Measurements from ENCODE around the gene DDX54. TPM values are rescaled to one million over a fixed set of nuclear protein-coding genes. Genes with fewer than 3 reads are reported as not detected.

DDX54 gene
- total RNA-seq, 1 donor from 2014 or later: 78.5 TPM

DNA sequence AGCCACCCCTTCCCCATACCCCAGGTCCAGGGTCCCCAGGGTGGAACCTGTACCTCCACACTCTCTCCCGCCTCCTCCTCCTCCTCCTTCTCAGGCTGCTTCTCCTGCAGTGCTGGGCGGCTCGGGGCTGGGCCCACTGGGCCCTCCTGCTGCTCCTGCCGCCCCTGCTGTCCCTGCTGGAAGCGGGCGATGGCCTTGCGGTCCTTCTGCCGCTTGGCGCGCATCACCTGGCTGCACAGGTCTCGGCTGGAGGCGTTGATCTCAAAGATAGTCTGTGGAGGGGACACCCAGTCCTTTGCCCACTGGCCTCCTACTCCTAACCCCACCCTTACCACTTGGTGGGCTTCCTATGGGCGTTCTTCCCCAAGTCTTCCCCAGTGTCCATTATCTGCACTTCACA is 21.3 kb downstream of the DDX54 start:
- no peak for DNase-seq (ENCODE audit: low read depth)

DNA sequence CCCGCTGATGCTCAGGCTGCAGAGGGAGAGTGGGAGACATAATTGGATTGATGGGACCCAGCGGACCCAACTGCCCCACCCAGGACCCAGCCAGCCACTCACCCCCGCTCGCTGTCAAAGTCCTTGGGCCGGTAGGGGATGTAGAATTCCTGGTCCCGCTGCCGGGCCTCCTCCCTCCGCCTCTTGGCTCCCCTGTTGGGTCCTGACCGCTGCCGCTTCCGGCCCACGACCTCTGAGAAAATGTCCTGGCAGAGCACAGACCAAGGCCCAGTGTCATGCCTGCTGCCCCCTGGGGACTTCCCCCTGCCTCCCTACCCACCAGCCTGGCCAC is 22.3 kb downstream of the DDX54 start:
- DNase-seq (ENCODE audit: low read depth): no peak

DNA sequence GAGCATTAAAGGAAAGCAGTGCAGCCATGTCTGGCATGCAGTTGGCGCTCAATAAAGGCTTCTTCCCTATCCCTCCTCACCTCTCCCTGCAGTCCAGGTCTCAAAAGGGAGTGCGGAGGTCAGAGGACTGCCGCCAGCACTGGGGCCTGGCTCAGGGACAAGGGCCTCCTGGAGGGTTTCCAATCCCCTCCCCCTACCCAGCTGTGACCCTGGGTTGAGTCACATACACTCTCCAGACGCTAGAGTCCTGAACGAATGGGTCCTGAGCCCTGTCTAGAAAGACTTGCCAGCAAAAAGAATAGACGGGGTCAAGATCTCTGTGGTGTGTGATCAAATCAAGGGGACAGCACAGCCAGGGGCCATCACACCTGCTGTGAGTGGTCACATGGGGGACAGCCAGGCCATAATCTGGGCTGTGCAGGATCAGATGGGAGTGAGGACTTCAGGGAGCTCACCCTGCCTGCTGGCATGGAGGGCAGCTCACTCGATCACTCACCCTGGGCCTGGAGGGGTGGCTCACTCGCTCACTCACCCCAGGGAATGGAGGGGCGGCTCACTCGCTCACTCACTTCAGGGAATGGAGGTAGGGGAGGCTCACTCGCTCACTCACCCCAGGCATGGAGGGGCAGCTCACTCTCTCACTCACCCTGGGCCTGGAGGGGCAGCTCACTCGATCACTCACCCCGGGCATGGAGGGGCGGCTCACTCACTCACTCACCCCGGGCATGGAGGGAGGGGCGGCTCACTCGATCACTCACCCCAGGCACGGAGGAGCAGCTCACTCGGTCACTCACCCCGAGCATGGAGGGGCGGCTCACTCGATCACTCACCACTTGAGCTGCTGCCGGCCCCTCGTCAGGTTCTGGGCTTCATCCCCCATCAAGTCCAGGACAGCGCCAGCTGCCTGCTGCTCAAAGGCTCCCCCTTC is 22.9 kb downstream of the DDX54 start:
- DNase-seq (ENCODE audit: low read depth): peak; percentile 85

DNA sequence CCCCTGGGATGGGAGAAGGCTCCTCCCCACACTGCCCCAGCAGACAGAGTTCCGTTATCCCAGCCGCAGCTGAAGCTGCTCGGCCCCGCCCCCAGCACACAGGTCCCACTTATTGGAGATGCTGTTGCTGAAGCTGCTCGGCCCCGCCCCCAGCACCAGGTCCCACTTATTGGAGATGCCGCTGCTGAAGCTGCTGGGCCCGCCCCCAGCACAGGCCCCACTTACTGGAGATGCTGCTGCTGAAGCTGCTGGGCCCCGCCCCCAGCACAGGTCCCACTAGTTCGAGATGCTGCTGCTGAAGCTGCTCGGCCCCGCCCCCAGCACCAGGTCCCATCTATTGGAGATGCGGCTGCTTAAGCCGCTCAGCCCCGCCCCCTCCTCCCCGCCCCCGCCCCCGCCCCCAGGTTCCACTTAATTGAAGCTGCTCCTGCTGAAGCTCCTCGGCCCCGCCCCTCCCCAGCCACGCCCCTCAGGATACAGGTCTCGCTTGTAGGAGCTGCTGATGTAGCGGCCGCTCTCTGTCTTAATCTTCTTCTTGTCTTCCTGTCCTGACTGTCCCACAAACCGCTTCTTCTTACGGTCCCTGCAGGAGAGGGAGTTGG is 23.8 kb downstream of the DDX54 start:
- no peak for DNase-seq (ENCODE audit: low read depth)

DNA sequence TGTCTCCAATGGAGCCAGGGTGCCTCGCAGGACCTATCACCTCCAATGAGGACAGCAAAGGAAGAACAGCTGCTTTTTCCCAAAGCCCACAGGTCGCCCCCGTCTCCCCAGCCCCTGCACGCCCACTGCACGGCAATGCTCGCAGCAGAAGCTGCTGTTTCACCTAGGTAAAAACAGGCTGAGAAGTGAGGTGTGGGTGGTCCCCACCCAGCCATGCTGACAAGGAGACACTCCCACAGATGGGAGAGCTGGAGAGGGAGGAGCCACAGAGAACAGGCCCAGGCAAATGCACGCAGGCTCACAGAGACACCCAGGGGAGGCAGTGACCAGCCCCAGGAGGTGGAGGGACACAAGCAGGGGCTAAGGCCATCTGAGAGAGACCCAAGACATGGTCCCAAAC is 25.3 kb downstream of the DDX54 start:
- DNase-seq (ENCODE audit: low read depth): no peak

DNA sequence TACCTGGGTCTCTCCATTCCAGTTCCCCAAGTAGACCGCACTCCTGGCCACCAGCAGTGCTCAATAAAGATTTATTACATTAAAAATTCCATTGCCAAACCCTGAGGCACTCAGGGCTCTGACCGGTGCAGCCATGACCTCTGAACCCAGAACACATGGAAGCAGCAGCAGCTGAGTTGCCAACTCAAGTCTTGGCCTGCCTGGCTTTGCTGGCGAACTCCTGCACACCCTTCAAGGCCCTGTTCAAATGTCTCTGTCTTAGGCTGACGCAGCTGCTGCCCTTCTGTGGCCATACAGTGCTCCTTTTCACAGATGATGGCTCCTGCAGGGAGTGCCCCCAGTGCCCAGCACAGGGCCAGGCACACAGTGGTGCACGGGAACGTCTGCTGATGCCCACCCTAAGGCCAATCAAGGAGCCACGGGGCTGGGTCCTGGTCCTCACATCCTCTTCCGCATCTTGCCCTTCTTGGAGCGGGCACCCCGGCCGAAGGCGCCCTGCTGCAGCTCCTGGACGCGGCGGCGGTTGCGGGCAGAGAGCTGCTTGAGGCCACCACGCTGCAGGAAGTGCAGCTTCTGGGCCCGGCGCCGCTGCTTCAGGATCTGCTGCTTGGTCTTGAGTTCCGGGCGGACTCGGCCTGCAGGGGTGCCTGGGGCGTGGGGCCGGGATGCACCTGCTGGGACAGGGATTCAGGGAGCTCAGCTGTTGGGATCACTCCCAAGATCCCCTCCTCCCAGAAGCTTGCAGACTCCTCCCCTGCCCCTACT is 26.7 kb downstream of the DDX54 start:
- no peak for DNase-seq (ENCODE audit: low read depth)

DNA sequence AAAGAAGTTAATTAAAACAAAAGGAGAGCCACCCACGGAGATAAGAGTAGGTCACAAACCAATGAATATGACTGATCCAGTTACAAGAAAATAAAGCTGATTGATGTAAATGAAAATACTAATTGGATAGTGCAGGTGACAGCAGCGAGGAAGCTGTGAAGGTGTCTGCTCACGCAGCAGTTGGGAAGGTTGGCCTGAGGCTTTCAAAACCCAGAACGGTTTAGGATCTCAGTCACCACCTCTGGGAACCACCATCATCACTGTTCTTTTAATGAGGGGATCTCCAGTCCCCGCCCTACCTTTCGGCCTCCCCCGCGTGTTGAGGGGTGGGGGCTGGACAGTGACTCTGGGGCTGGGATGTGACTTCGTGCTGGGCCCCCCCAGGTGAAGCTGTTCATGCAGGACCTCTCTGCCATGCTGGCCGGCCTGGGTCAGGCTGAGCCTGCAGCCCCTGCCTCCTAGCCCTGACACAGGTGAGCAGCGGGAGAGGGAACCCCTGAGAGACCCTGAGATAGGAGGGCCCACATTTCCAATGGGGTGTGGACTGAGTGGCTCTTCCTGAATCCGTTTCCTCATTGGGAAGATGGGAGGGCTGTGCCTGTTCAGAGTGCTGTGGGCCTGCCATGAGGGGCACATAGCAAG is 27.9 kb downstream of the DDX54 start:
- no peak for DNase-seq (ENCODE audit: low read depth)

DNA sequence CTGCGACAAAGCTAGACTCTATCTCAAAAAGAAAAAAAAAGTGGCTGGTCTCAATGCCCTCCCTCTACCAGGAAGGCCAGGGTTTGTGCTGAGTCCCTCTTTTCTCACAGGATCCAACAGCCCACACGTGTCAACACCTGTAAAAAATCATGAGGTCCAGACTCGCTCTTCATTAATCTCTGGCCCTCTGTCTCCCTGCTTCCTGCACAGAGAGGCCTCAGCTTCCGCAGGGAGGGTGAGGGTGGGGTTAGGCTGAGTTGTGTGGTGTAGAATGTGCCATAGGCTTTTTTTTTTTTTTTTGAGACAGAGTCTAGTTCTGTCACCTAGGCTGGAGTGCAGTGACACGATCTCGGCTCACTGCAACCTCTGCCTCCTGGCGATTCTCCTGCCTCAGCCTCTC is 29.6 kb downstream of the DDX54 start:
- no peak for DNase-seq (ENCODE audit: low read depth)

DNA sequence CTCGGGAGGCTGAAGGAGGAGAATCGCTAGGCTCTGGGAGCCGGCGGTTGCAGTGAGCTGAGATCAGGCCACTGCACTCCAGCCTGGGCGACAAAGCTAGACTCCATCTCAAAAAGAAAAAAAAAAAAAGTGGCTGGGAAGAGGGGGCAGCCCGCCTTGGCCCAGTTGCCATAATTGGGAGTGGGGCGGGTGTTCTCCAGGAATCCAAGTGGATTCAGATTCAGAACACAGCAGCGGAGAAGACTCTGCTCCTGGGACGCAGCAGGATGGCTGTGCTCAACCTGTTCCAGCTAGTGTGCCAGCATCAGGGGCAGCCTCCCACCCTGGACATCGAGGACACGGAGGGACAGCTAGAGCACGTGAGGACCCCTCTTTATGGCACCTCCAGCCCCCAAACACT is 30.2 kb downstream of the DDX54 start:
- DNase-seq (ENCODE audit: low read depth): no peak

DNA sequence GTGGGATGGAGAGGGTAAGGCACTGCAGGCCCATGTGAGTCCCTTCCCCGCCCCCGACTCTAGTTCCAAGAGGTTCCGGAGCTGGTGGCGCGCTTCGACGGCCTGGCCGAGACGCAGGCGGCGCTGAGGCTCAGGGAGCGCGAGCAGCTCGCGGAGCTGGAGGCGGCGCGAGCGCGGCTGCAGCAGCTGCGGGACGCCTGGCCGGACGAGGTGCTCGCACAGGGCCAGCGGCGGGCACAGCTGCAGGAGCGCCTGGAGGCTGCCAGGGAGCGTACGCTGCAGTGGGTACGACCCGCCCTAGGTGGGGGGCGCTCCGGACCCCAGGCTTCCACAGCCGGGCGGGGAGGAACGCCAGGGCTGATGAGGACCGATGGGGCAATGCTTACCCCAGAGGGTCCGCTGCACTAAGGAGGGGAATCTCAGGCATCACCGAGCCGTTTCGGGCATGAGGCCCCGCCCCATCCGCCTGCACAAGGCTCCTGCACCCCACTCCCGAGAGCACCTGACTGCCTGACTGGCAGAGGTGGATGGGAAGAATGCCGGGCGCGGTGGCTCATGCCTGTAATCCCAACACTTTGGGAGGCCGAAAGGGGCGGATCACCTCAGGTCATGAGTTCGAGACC is 30.8 kb downstream of the DDX54 start:
- peak; percentile 18 for DNase-seq (ENCODE audit: low read depth)

DNA sequence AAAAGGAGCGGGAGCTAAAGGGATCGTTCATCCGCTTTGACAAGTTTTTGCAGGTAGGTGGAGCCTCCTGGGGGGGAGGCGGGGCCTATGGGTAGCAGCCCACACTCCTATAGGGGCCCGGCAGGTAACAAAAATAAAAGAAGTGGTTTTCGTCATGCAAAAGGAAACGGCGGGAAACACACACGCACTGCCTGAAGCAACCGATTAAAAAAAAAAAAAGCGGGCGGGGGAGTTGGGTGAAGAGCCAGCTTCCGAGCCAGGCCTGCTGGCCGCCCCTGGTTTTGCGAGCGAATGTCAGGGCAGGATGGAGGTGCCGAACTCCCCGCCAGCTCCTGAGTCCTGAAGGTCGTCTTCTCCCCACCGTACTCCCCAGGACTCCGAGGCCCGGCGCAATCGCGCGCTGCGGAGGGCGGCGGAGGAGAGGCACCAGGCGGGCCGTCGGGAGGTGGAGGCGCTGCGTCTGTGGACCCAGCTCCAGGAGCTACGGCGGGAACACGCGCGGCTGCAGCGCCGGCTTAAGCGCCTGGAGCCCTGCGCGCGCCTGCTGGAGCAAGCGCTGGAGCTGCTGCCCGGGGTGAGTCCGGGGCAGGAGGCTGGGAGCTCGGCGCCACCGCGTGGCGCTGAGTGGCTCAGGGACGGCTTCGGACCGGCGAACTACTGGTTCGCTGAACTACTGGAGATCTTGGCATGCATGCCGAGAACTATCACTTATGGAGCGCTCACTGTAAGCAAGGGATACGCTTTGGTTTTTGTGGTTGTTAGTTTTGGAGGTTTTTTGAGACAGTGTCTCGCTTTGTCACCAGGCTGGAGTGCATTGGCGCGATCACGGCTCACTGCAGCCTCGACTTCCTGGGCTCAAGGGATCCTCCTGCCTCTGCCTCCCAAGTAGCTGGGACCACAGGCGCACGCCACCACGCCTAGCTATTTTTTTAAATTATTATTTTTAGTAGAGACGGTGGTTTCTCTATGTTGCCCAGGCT is 32.2 kb downstream of the DDX54 start:
- DNase-seq (ENCODE audit: low read depth): peak; percentile 47

DNA sequence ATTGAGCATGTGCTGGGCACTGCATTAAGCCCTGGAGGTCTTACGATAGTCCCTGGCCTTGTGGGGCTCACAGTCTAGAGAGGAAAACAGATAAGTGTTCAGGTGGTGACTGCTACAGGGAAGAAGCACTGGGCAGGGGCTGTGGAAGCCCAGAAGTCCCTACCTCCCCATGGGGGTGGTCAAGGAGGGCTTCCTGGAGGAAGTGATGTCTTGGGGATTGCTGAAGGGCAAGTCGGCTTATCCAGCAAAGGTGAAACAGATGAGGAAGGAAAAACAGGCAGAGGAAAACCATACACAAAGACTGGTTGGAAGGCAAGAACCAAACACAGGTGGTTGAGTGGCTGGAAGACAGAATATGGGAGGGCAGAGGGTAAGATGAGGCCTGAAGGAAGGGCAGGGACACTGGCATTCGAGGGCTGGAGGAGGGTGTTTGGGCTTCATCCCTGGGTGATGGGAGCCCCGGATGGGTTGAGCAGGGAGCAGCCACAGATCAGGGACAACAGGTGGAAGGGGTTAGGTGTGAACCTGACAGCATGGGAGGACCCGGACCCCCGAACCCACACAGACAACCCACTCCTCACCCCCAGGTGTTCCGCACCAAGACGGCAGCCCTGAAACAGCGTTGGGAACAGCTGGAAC is 33.0 kb downstream of the DDX54 start:
- DNase-seq (ENCODE audit: low read depth): no peak

DNA sequence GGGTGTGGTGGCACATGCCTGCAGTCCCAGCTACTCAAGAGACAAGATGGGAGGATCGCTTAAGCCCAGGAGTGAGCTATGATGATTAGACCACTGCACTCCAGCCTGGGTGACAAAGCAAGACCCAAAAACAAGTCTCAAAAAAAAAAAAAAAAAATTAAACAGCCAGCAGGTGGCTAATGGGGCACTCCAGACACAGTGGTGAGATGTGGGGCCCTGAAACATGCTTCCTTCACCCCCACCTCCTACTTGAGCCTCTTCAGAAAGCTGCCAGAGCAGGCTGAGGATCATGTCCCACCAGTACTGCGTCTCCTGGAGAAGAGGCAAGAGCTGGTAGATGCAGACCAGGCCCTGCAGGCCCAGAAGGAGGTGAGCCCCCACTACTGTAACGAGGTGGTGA is 33.6 kb downstream of the DDX54 start:
- no peak for DNase-seq (ENCODE audit: low read depth)

DNA sequence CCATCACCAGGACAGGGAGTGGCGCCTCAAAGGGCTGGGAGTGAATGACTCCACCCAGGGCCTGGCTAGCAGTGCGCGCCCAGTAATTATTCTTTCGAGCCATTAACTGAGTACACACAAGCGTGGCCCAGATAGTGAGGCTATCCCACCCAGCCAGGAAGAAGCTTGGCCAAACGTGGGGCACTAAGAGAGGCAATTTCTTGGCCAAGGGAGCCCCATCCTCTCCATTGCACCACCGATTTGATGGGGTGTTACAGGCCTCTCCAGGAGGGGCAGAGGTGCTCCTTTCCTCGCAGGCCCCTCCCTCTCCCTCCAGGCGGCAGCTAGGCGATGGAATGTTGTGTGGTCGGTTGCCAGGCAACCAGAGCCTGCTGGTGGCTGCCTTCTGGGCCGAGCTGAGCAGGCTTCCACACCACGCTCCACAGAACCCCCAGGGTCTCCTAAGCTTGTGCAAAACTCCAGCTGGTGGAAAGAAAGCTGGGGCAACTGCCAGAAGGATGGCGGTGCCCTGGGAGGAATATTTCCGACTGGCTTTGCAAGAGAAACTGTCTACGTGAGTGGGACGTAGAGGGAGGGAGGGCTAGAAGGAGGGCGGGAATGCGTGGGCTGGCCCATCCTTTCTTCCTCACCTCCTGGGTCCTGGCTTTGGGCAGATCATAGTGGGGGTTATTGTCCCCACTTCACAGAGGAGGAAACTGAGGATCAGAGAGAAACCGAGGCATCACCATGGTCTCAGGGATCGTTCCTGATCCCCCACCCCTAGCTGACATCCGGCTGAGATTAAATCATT is 35.7 kb downstream of the DDX54 start, which contains the start of gene CFAP73:
Gene CFAP73, plus strand, starts transcription at position 364 of the 790 bp plus-strand sequence. Its CDS starts 134 bp downstream, at position 498.
- peak; percentile 91 for DNase-seq (ENCODE audit: low read depth)

DNA sequence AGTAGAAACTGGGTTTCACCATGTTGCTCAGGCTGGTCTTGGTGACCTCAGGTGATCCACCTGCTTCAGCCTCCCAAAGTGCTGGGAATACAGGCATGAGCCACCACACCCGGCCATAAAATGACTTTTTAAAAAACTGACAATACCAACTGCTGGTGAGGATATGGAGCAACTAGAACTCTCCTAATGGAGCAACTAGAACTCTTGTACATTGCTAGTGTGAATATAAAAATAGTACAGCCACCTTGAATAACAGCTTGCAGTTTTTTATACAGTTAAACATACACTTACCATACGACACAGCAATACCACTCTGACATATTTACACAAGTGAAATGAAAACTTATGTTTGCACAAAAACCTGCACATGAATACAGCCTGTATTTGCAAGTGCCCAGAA is 38.3 kb downstream of the DDX54 start:
- no peak for DNase-seq (ENCODE audit: low read depth)

DNA sequence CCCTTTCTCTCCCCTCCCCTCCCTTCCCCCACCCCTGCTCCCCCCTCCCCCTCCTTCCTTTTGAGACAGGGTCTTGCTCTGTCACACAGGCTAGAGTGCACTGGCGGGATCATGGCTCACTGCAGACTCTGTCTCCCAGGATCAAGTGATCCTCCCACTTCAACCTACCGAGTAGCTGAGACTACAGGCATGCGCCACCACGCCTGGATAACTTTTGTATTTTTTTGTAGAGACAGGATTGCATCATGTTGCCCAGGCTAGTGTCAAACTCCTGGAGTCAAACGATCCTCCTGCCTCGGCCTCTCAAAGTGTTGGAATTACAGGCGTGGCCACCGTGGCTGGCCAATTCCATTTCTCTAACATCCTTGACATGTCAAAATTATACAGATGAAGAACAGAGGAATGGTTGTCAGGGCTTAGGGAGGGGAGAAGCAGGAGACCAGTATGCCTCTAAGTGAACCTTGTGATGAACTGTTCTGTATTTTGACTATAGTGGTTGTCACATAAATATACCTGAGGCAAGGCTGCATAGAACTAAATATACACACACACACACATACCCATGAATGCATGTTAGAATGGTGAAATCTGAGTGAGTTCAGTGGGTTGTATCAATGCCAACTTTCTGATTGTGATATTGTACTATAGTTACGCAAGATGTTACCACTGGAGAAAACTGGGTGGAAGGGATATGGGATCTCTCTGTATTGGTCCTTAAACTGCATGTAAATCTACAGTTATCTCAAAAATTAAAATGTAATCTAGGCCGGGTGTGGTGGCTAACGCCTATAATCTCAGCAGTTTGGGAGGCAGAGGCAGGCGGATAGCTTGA is 39.3 kb downstream of the DDX54 start:
- no peak for DNase-seq (ENCODE audit: low read depth)

DNA sequence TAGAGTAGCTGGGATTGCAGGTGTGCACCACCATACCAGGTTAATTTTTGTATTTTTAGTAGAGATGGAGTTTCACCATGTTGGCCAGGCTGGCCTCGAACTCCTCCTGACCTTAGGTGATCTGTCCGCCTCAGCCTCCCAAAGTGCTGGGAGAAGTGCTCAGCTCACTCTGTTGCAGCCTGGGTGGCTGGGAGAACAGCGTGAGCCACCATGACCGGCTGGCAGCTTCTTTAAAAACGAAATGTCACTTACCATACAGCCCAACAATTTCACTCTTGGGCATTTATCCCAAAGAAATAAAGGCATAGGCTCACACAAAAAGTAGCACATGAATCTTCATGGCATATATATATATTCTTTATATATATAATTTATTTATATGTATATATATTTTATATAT is 40.5 kb downstream of the DDX54 start:
- no peak for DNase-seq (ENCODE audit: low read depth)

DNA sequence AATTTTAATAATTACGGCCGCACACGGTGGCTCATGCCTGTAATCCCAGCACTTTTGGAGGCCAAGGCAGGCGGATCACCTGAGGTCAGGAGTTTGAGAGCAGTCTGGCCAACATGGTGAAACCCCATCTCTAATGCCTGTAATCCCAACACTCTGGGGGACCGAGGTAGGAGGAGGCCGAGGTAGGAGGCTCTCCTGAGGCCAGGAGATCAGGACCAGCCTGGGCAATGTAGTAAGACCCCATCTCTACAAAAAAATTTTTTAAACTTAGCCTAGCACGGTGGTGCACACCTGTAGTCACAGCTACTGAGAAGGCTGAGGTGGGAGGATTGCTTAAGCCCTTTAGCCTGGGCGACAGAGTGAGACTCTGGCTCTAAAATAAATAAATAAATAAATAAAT is 41.3 kb downstream of the DDX54 start:
- DNase-seq (ENCODE audit: low read depth): no peak
